ENCODE measurements around the gene ZNF768.

- TF ChIP-seq CTCF (IDR thresholded peaks at IDR 0.05) (no peak), EZH2 (IDR thresholded peaks at IDR 0.05) (no peak), EZH2phosphoT487 (IDR thresholded peaks at IDR 0.05) (no peak)
These were observed 41.0 kb upstream of the ZNF768 start for GRCh38 chr16:30567160-30567990.

Data from neural progenitor cell (in vitro differentiated cells).